Right renal cortex interstitium (tissue), 3 donors: Measurements from ENCODE around the gene TIMM10B. TPM values are rescaled to one million over a fixed set of nuclear protein-coding genes. Genes with fewer than 3 reads are reported as not detected.
A peak's percentile ranks its signal among the peaks of the same experiment; 100 is the strongest.

Experiments used
- DNase-seq, 3 donors: peaks; one replicate each; pipeline ENCODE4 v3.0.0-alpha.2; 2013; ENCODE audit warnings: low read depth in 3 of 3, low spot score in 2 of 3
- polyA plus RNA-seq, 3 donors: library from polyadenylated mRNA; unstranded; fragments of 120-200 nt; gene quantifications; one replicate each; pipeline ENCODE4 v1.2.1, GENCODE V29; 2013; ENCODE audit not compliant: insufficient read length in 3 of 3

Gene TIMM10B
- polyA plus RNA-seq: 10 to 100 TPM; 38.3 to 42.4 (median 38.7) TPM

GRCh38 chr11:6481012-6481923, at the start of gene TIMM10B, which contains the start of gene ARFIP2:
Gene TIMM10B, plus strand, starts transcription at chr11:6481501. Its CDS starts 16 bp downstream, at chr11:6481517.
Gene ARFIP2, minus strand, starts transcription at chr11:6481331. Its CDS starts 910 bp downstream, at chr11:6480421.
- peak; percentile 92 to 97 (median 96) for DNase-seq

GRCh38 chr11:6431861-6432260, 49.4 kb upstream of the TIMM10B start:
- DNase-seq: no peak

- DNase-seq: no peak
Observed at GRCh38 chr11:6433998-6434660, 47.2 kb upstream of the TIMM10B start.

- no peak for DNase-seq
Observed at GRCh38 chr11:6437423-6437822, 43.9 kb upstream of the TIMM10B start.

- DNase-seq: no peak
Observed at GRCh38 chr11:6437993-6438392, 43.3 kb upstream of the TIMM10B start.

- DNase-seq: no peak
Observed at GRCh38 chr11:6438979-6439571, 42.2 kb upstream of the TIMM10B start.

GRCh38 chr11:6440906-6441358, 40.4 kb upstream of the TIMM10B start, which contains the start of gene HPX:
Gene HPX, minus strand, starts transcription at chr11:6440987. Its CDS starts 24 bp downstream, at chr11:6440963.
- no peak for DNase-seq

- DNase-seq: no peak
Observed at GRCh38 chr11:6442441-6442840, 38.9 kb upstream of the TIMM10B start.

- no peak for DNase-seq
Observed at GRCh38 chr11:6443269-6444003, 37.9 kb upstream of the TIMM10B start.

GRCh38 chr11:6448574-6448973, 32.7 kb upstream of the TIMM10B start:
- DNase-seq: no peak

GRCh38 chr11:6452219-6452618, 29.1 kb upstream of the TIMM10B start:
- no peak for DNase-seq

- no peak for DNase-seq
Observed at GRCh38 chr11:6453152-6453551, 28.1 kb upstream of the TIMM10B start.

GRCh38 chr11:6455070-6455469, 26.2 kb upstream of the TIMM10B start:
- no peak for DNase-seq

GRCh38 chr11:6456361-6457073, 24.8 kb upstream of the TIMM10B start:
- no peak for DNase-seq

GRCh38 chr11:6457581-6458320, 23.6 kb upstream of the TIMM10B start:
- no peak for DNase-seq

GRCh38 chr11:6458352-6459098, 22.8 kb upstream of the TIMM10B start:
- no peak for DNase-seq

GRCh38 chr11:6459099-6459450, 22.2 kb upstream of the TIMM10B start:
- DNase-seq: no peak

- peak; percentile 83 to 92 (median 88) for DNase-seq
Observed at GRCh38 chr11:6468712-6469495, 12.4 kb upstream of the TIMM10B start.
